H1 (cell line): ENCODE measurements around the gene SUMF1. TPM values are rescaled to one million over a fixed set of nuclear protein-coding genes. Genes with fewer than 3 reads are reported as not detected.

ENCODE experiments used
- CTCF ChIA-PET: fragments of 300-600 bp; sonication (Branson Sonifier 250); formaldehyde crosslinking; loops from one replicate; lab custom pipeline; 2021; ENCODE audit not compliant: partially characterized antibody; lab: Charles Lee
- POLR2A ChIA-PET: fragments of 300-600 bp; sonication (Branson Sonifier 250); formaldehyde crosslinking; loops from one replicate; lab custom pipeline; 2021; ENCODE audit warnings: inconsistent platforms; ENCODE audit not compliant: partially characterized antibody; lab: Charles Lee
- DNase-seq, 2 experiments: peaks; one replicate each; pipeline versions ENCODE4 v3.0.0 to v3.0.0-alpha.2; 2010 to 2022; ENCODE audit warnings: low spot score in 2 of 2, low read depth in 1 of 2, mixed read lengths in 1 of 2
- FAIRE-seq: peaks from 2 replicates; lab custom pipeline; 2011; peaks lifted over from hg19 to GRCh38; lab: Jason Lieb, UNC
- H2AFZ ChIP-seq: 2 replicates; pipeline ENCODE4 v1.8.1; 2012; ENCODE audit warnings: low read length, inconsistent platforms
- H2AK5ac ChIP-seq: 2 replicates; pipeline ENCODE4 v1.6.1; 2013; ENCODE audit warnings: low read depth, low read length
- H2BK120ac ChIP-seq: replicated peaks from 2 replicates; pipeline ENCODE3; 2013; ENCODE audit warnings: low read depth, low read length, inconsistent platforms
- H2BK12ac ChIP-seq: 2 replicates; pipeline ENCODE4 v1.6.1; 2013; ENCODE audit warnings: low read depth, low read length
- H2BK15ac ChIP-seq: 2 replicates; pipeline ENCODE4 v1.6.1; 2013; ENCODE audit warnings: low read length
- H2BK20ac ChIP-seq: 2 replicates; pipeline ENCODE4 v1.6.1; 2013; ENCODE audit warnings: low read length
- H2BK5ac ChIP-seq: 2 replicates; pipeline ENCODE4 v1.6.1; 2013; ENCODE audit warnings: low read depth, low read length
- H3K14ac ChIP-seq: 2 replicates; pipeline ENCODE4 v1.6.1; 2013; ENCODE audit warnings: inconsistent platforms; ENCODE audit not compliant: insufficient read length
- H3K18ac ChIP-seq: 2 replicates; pipeline ENCODE4 v1.6.1; 2013; ENCODE audit warnings: low read length; ENCODE audit errors: extremely low read depth
- H3K23ac ChIP-seq: 2 replicates; pipeline ENCODE4 v1.6.1; 2013; ENCODE audit warnings: inconsistent platforms; ENCODE audit not compliant: insufficient read length
- H3K23me2 ChIP-seq: 2 replicates; pipeline ENCODE4 v1.6.1; 2013; ENCODE audit warnings: low read depth, low read length
- H3K27ac ChIP-seq: 2 replicates; pipeline ENCODE4 v1.6.1; 2011; ENCODE audit warnings: low read depth, low read length, inconsistent platforms
- H3K27me3 ChIP-seq, 4 experiments: replicated peaks in 1 of 4; 1 replicate in 1 of 4; 2 replicates in 3 of 4; pipeline versions ENCODE4 v1.6.1 to v1.8.1; 2011 to 2013; ENCODE audit warnings: low read length in 3 of 4, mild to moderate bottlenecking in 3 of 4, inconsistent platforms in 2 of 4, mixed read lengths in 2 of 4, moderate library complexity in 1 of 4; ENCODE audit not compliant: control insufficient read depth in 3 of 4, insufficient read depth in 3 of 4; ENCODE audit errors: extremely low read depth in 1 of 4
- H3K36me3 ChIP-seq, 4 experiments: 2 replicates each; pipeline versions ENCODE4 v1.6.1 to v1.8.1; 2011 to 2013; ENCODE audit warnings: mild to moderate bottlenecking in 4 of 4, low read length in 3 of 4, moderate library complexity in 2 of 4, control low read depth in 1 of 4, inconsistent platforms in 1 of 4; ENCODE audit not compliant: insufficient read depth in 4 of 4, control insufficient read depth in 2 of 4
- H3K4ac ChIP-seq: replicated peaks from 2 replicates; pipeline ENCODE3; 2013; ENCODE audit warnings: low read length, low read depth, mixed read lengths, inconsistent platforms; ENCODE audit not compliant: insufficient read length
- H3K4me1 ChIP-seq, 4 experiments: replicated peaks in 1 of 4; 1 replicate in 1 of 4; 2 replicates in 3 of 4; pipeline versions ENCODE4 v1.6.1 to v1.8.1; 2011 to 2013; ENCODE audit warnings: low read length in 3 of 4, inconsistent platforms in 2 of 4, mixed read lengths in 1 of 4; ENCODE audit not compliant: insufficient read depth in 4 of 4, control insufficient read depth in 3 of 4
- H3K4me2 ChIP-seq, 2 experiments: 2 replicates each; pipeline versions ENCODE4 v1.6.1 to v1.8.1; 2011 to 2013; ENCODE audit warnings: low read depth in 2 of 2, low read length in 2 of 2, control low read depth in 1 of 2, inconsistent platforms in 1 of 2, mild to moderate bottlenecking in 1 of 2; ENCODE audit not compliant: insufficient read depth in 1 of 2
- H3K4me3 ChIP-seq, 4 experiments: fragments of 200-600, 300-600 bp in 1 of 4; sonication (generic), shearing (Covaris generic), sonication (Bioruptor Twin) in 1 of 4; 2 replicates each; pipeline versions ENCODE4 v1.5.1 to v1.8.1; 2011 to 2016; ENCODE audit warnings: low read length in 4 of 4, low read depth in 3 of 4, control low read depth in 2 of 4, inconsistent platforms in 2 of 4, mild to moderate bottlenecking in 2 of 4, mixed read lengths in 1 of 4, moderate library complexity in 1 of 4; ENCODE audit not compliant: insufficient read depth in 2 of 4; ENCODE audit errors: extremely low read depth in 1 of 4
- H3K56ac ChIP-seq: replicated peaks from 2 replicates; pipeline ENCODE3; 2013; ENCODE audit warnings: low read depth, mild to moderate bottlenecking, mixed read lengths, low read length, inconsistent platforms; ENCODE audit not compliant: insufficient read length
- H3K79me1 ChIP-seq: 2 replicates; pipeline ENCODE4 v1.6.1; 2013; ENCODE audit warnings: low read depth, low read length, control low read depth
- H3K79me2 ChIP-seq, 2 experiments: 2 replicates each; pipeline versions ENCODE4 v1.6.1 to v1.8.1; 2012 to 2013; ENCODE audit warnings: low read length in 2 of 2, mild to moderate bottlenecking in 2 of 2, inconsistent platforms in 1 of 2; ENCODE audit not compliant: insufficient read depth in 2 of 2, control insufficient read depth in 1 of 2
- H3K9ac ChIP-seq, 4 experiments: replicated peaks in 1 of 4; 1 replicate in 1 of 4; 2 replicates in 3 of 4; pipeline versions ENCODE4 v1.6.1 to v1.8.1; 2011 to 2013; ENCODE audit warnings: low read depth in 3 of 4, low read length in 3 of 4, control low read depth in 2 of 4, mild to moderate bottlenecking in 2 of 4, moderate library complexity in 2 of 4, inconsistent platforms in 1 of 4; ENCODE audit errors: extremely low read depth in 1 of 4
- H3K9me3 ChIP-seq, 2 experiments: 2 replicates each; pipeline versions ENCODE4 v1.6.1 to v1.8.1; 2012 to 2013; ENCODE audit warnings: mild to moderate bottlenecking in 2 of 2, moderate library complexity in 2 of 2, control low read depth in 1 of 2, inconsistent platforms in 1 of 2, low read depth in 1 of 2, low read length in 1 of 2, mixed read lengths in 1 of 2; ENCODE audit not compliant: insufficient read depth in 2 of 2
- H4K20me1 ChIP-seq, 2 experiments: replicated peaks in 1 of 2; 2 replicates each; pipeline versions ENCODE3 to v1.8.1; 2011 to 2013; ENCODE audit warnings: inconsistent platforms in 2 of 2, low read length in 2 of 2, mild to moderate bottlenecking in 1 of 2; ENCODE audit not compliant: insufficient read depth in 2 of 2, control insufficient read depth in 1 of 2
- H4K5ac ChIP-seq: 2 replicates; pipeline ENCODE4 v1.6.1; 2013; ENCODE audit warnings: low read length, low read depth, mixed read lengths, inconsistent platforms; ENCODE audit not compliant: insufficient read length
- H4K8ac ChIP-seq: 2 replicates; pipeline ENCODE4 v1.8.0; 2013; ENCODE audit warnings: mild to moderate bottlenecking, moderate library complexity, low read length, inconsistent platforms; ENCODE audit not compliant: insufficient read depth; ENCODE audit errors: extremely low read depth
- H4K91ac ChIP-seq: replicated peaks from 2 replicates; pipeline ENCODE3; 2013; ENCODE audit warnings: low read length, mixed read lengths, inconsistent platforms; ENCODE audit not compliant: insufficient read length
- ATF3 ChIP-seq: IDR thresholded peaks from 2 replicates; pipeline ENCODE4 v1.6.1; 2011; ENCODE audit warnings: low read depth, mild to moderate bottlenecking, low read length; ENCODE audit not compliant: insufficient read depth
- BACH1 ChIP-seq: IDR thresholded peaks from 2 replicates; pipeline ENCODE4 v1.6.1; 2012; ENCODE audit warnings: low read length, improper control_type of control experiment
- CBX5 ChIP-seq: fragments of 300-800, 300-1000 bp; sonication (generic); IDR thresholded peaks from 2 replicates; pipeline ENCODE4 v1.7.1; 2016; ENCODE audit warnings: antibody characterized with exemption, low read length, low read depth
- EZH2 ChIP-seq: fragments of 200-600 bp; sonication (generic); IDR thresholded peaks from 2 replicates; pipeline ENCODE4 v1.7.1; 2012; ENCODE audit warnings: low read depth, mild to moderate bottlenecking, moderate library complexity, low read length, inconsistent platforms; ENCODE audit not compliant: severe bottlenecking
- GABPA ChIP-seq: IDR thresholded peaks from 2 replicates; pipeline ENCODE4 v1.6.1; 2011; ENCODE audit warnings: mild to moderate bottlenecking, low read length, moderate library complexity, borderline replicate concordance; ENCODE audit not compliant: insufficient read depth
- JUND ChIP-seq: IDR thresholded peaks from 2 replicates; pipeline ENCODE4 v1.6.1; 2011; ENCODE audit warnings: mild to moderate bottlenecking, improper control_type of control experiment, low read length
- KDM1A ChIP-seq: fragments of 200-600, 300-600 bp; sonication (generic); IDR thresholded peaks from 2 replicates; pipeline ENCODE4 v1.7.1; 2016; ENCODE audit warnings: mild to moderate bottlenecking, low read length, borderline replicate concordance
- MAX ChIP-seq: IDR thresholded peaks from 2 replicates; pipeline ENCODE4 v1.6.1; 2012; ENCODE audit warnings: inconsistent platforms
- PHF8 ChIP-seq: fragments of 200-600 bp; sonication (generic); conservative IDR thresholded peaks from 2 replicates; pipeline ENCODE4 v1.7.1; 2012; ENCODE audit warnings: low read depth, mild to moderate bottlenecking, inconsistent platforms, low read length, moderate library complexity
- POLR2AphosphoS5 ChIP-seq: IDR thresholded peaks from 2 replicates; pipeline ENCODE4 v1.6.1; 2011; ENCODE audit warnings: low read depth, low read length
- SIX5 ChIP-seq: IDR thresholded peaks from 2 replicates; pipeline ENCODE4 v1.6.1; 2011; ENCODE audit warnings: mild to moderate bottlenecking, low read depth, low read length
- WGBS, 2 experiments: shearing (Covaris generic) in 1 of 2; methylation state at CpG; one replicate each; pipeline versions ENCODE4 v1.1.6 to v1.1.7; 2013 to 2015; ENCODE audit warnings: low lambda C conversion rate in 2 of 2, mixed read lengths in 2 of 2, inconsistent platforms in 1 of 2, low coverage in 1 of 2, missing lambda C conversion rate in 1 of 2; ENCODE audit not compliant: insufficient replicate concordance in 2 of 2, insufficient coverage in 1 of 2, insufficient read length in 1 of 2; ENCODE audit errors: extremely low coverage in 1 of 2, missing lambda C conversion rate in 1 of 2; 5-methylcytosine and 5-hydroxymethylcytosine counted together
- polyA plus RNA-seq, 7 experiments: library from polyadenylated mRNA; depleted of rRNA in 3 of 7; stranded (reverse) in 5 of 7; unstranded in 2 of 7; fragments of >200 nt in 5 of 7; fragments of 200-250 nt in 2 of 7; gene quantifications; 1 replicate in 5 of 7; 2 replicates in 1 of 7; 4 replicates in 1 of 7; pipeline versions ENCODE4 v1.2.1 to v1.2.3, GENCODE V29; 2011 to 2013; ENCODE audit warnings: missing spikeins in 2 of 7, mixed read lengths in 2 of 7
- total RNA-seq: library from RNA; stranded (reverse); fragmentation: NEBNext Ultra II Directional; extraction: Animal tissue kit (Norgen Biotek cat#: 25700); gene quantifications from 2 replicates; pipeline ENCODE4 v1.2.1, GENCODE V29; 2021

The SUMF1 gene
- total and polyA plus RNA-seq, 2 of the 8 experiments (the other 6 are each of a cell fraction or from before 2014, with no cell fraction given), result 12.5 to 15.0 TPM

- DNase-seq (no peak), FAIRE-seq (no peak)
- no peak overlapping the region for H2AK5ac ChIP-seq
- no peak overlapping the region for H4K8ac ChIP-seq
- no peaks in the 10 kb centered on the region for H3K79me2 ChIP-seq
- no peaks in the 10 kb centered on the region for H3K23me2 ChIP-seq
- no peak overlapping the region for H3K14ac ChIP-seq
- H3K36me3 ChIP-seq, result no peaks in the 10 kb centered on the region
- 85% methylated on average over 3 of the region's 3 CpGs; no CpG with 5 or more reads in 1 of the 2 experiments for WGBS, 2 experiments
- ChIA-PET CTCF (interaction anchor here (1.8 kb wide), 1 partner anchor 108 kb away, joined by 6 read pairs; no protein-coding TSS in a partner anchor), POLR2A (no interaction called here)
- H4K20me1 ChIP-seq, result no peaks in the 10 kb centered on the region
- no peak overlapping the region for H3K27ac ChIP-seq
- H2BK5ac ChIP-seq, result no peak overlapping the region
- no peak overlapping the region for H3K4me3 ChIP-seq
- no peak overlapping the region for H3K9ac ChIP-seq
- H3K23ac ChIP-seq, result no peak overlapping the region
- no peak overlapping the region for H2AFZ ChIP-seq
- no peak overlapping the region for H3K18ac ChIP-seq
- H3K79me1 ChIP-seq, result no peaks in the 10 kb centered on the region
- H3K4me1 ChIP-seq, result no peaks in the 10 kb centered on the region
- H4K91ac ChIP-seq, result no peak overlapping the region
- no peak overlapping the region for H2BK15ac ChIP-seq
- H2BK20ac ChIP-seq, result no peak overlapping the region
- no peaks in the 10 kb centered on the region for H3K9me3 ChIP-seq
- H2BK12ac ChIP-seq, result no peak overlapping the region
- no peaks in the 10 kb centered on the region for H3K27me3 ChIP-seq
- H3K4me2 ChIP-seq, result no peak overlapping the region
- no peak for TF ChIP-seq EZH2
- TF ChIP-seq POLR2AphosphoS5, result no peak
- TF ChIP-seq JUND, result no peak
- TF ChIP-seq KDM1A, result no peak
- TF ChIP-seq ATF3, result no peak
- no peak for TF ChIP-seq BACH1
- no peak for TF ChIP-seq CBX5
- no peak for TF ChIP-seq GABPA
- TF ChIP-seq PHF8, result no peak
- TF ChIP-seq MAX, result no peak
- TF ChIP-seq SIX5, result no peak
- H3K56ac ChIP-seq, result no peak overlapping the region
- H4K5ac ChIP-seq, result no peak overlapping the region
- no peak overlapping the region for H2BK120ac ChIP-seq
- no peak overlapping the region for H3K4ac ChIP-seq
Observed at GRCh38 chr3:4458961-4459360, 8.1 kb downstream of the SUMF1 start.
